ENCODE results near the gene GPR39.

DNA sequence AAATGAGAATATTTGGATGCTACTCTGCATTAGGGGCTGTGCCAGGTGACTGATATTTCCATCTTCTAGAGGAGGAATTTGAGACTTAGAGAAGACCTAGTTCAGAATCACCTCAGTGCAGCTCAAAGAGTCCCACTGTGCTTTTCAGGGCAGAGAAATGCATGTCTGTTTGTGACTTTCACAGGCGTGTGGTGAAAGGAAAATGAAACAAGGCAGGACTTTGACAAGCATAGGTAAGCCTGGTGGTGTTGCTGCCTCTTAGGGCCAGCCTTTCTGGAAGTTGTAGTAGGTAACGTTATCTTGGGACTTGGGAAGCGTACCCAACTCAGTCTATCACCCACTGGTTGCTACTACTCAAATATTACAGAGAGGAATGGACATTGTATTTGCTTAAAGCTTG, 2.6 kb downstream of the GPR39 start:
- TF ChIP-seq, protein P1, sequence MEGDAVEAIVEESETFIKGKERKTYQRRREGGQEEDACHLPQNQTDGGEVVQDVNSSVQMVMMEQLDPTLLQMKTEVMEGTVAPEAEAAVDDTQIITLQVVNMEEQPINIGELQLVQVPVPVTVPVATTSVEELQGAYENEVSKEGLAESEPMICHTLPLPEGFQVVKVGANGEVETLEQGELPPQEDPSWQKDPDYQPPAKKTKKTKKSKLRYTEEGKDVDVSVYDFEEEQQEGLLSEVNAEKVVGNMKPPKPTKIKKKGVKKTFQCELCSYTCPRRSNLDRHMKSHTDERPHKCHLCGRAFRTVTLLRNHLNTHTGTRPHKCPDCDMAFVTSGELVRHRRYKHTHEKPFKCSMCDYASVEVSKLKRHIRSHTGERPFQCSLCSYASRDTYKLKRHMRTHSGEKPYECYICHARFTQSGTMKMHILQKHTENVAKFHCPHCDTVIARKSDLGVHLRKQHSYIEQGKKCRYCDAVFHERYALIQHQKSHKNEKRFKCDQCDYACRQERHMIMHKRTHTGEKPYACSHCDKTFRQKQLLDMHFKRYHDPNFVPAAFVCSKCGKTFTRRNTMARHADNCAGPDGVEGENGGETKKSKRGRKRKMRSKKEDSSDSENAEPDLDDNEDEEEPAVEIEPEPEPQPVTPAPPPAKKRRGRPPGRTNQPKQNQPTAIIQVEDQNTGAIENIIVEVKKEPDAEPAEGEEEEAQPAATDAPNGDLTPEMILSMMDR (IDR thresholded peaks at IDR 0.05) = no peak
- no peak for TF ChIP-seq POLR2A (IDR thresholded peaks at IDR 0.05)

Measured in Peyer's patch (tissue), 4 donors.